Retinal pigment epithelial cell (primary cell): ENCODE results near the gene AFF3.

ENCODE experiments used
- DNase-seq: peaks from one replicate; pipeline ENCODE4 v3.0.0-alpha.2; 2010; ENCODE audit warnings: low read depth
- H3K4me3 ChIP-seq: 2 replicates; pipeline ENCODE4 v1.5.1; 2011; ENCODE audit warnings: mild to moderate bottlenecking, low read length, control low read depth, moderate library complexity
- CTCF ChIP-seq: conservative IDR thresholded peaks from 2 replicates; pipeline ENCODE4 v1.5.1; 2011; ENCODE audit warnings: low read depth, low read length, control low read depth, inconsistent platforms

AFF3 gene

GRCh38 chr2:99959261-99960014 is 183.0 kb downstream of the AFF3 start:
- no peak for TF ChIP-seq CTCF
- H3K4me3 ChIP-seq: no peak overlapping the region
- DNase-seq: no peak

- TF ChIP-seq CTCF: no peak
- no peak for DNase-seq
- no peak overlapping the region for H3K4me3 ChIP-seq
Observed at GRCh38 chr2:99957332-99958133, 184.9 kb downstream of the AFF3 start.

GRCh38 chr2:99956232-99957030 is 186.0 kb downstream of the AFF3 start:
- TF ChIP-seq CTCF: no peak
- no peak for DNase-seq
- no peak overlapping the region for H3K4me3 ChIP-seq

- no peak overlapping the region for H3K4me3 ChIP-seq
- no peak for DNase-seq
- TF ChIP-seq CTCF: no peak
Observed at GRCh38 chr2:99953750-99954149, 188.6 kb downstream of the AFF3 start.

GRCh38 chr2:99949963-99950362 is 192.4 kb downstream of the AFF3 start:
- no peak for TF ChIP-seq CTCF
- DNase-seq: no peak
- H3K4me3 ChIP-seq: no peak overlapping the region

GRCh38 chr2:99949530-99949929 is 192.9 kb downstream of the AFF3 start:
- H3K4me3 ChIP-seq: no peak overlapping the region

More at GRCh38 chr2:99949530-99949929, 192.9 kb downstream of the AFF3 start:
- no peak for TF ChIP-seq CTCF
- no peak for DNase-seq
